HepG2 (cell line): ENCODE measurements around the gene CSTF1. TPM values are rescaled to one million over a fixed set of nuclear protein-coding genes. Genes with fewer than 3 reads are reported as not detected.

Experiments
- ATF7 ChIP-seq, 2 experiments: fragments of 450-650 bp in 1 of 2; sonication (generic) in 1 of 2; formaldehyde crosslinking in 1 of 2; IDR thresholded peaks; 2 replicates each; pipeline versions ENCODE4 v1.4.0 to v1.6.1; 2016 to 2020; ENCODE audit warnings: antibody characterized with exemption in 1 of 2, mild to moderate bottlenecking in 1 of 2, missing genetic modification reagents in 1 of 2
- CEBPB ChIP-seq: IDR thresholded peaks from 2 replicates; pipeline ENCODE4 v1.6.1; 2011; ENCODE audit warnings: low read depth, low read length, improper control_type of control experiment, borderline replicate concordance
- FUBP1 ChIP-seq: sonication (generic); formaldehyde crosslinking; IDR thresholded peaks from 2 replicates; pipeline ENCODE4 v1.5.1; 2020; ENCODE audit warnings: missing genetic modification reagents, mild to moderate bottlenecking, borderline replicate concordance
- HNRNPL ChIP-seq: fragments of 200-400 bp; formaldehyde crosslinking; IDR thresholded peaks from 2 replicates; pipeline ENCODE4 v1.6.1; 2017; ENCODE audit warnings: mild to moderate bottlenecking, low read depth, low read length
- NR0B2 ChIP-seq: sonication (generic); formaldehyde crosslinking; IDR thresholded peaks from 2 replicates; pipeline ENCODE4 v1.4.0; 2020; ENCODE audit warnings: mild to moderate bottlenecking, missing genetic modification reagents
- PHF20 ChIP-seq: sonication (generic); formaldehyde crosslinking; IDR thresholded peaks from 2 replicates; pipeline ENCODE4 v1.5.0; 2020; ENCODE audit warnings: mild to moderate bottlenecking, missing genetic modification reagents
- PLRG1 ChIP-seq: fragments of 450-650 bp; conservative IDR thresholded peaks from 2 replicates; pipeline ENCODE4 v1.6.1; 2016
- PRDM10 ChIP-seq: sonication (generic); formaldehyde crosslinking; IDR thresholded peaks from 2 replicates; pipeline ENCODE4 v1.4.0; 2020; ENCODE audit warnings: low read depth, missing genetic modification reagents
- TOPORS ChIP-seq: sonication (generic); formaldehyde crosslinking; IDR thresholded peaks from 2 replicates; pipeline ENCODE4 v1.8.0; 2023; ENCODE audit warnings: mild to moderate bottlenecking, missing genetic modification reagents
- ZFY ChIP-seq: sonication (generic); formaldehyde crosslinking; IDR thresholded peaks from 2 replicates; pipeline ENCODE4 v1.4.0; 2020; ENCODE audit warnings: missing genetic modification reagents
- ZMYM4 ChIP-seq: sonication (generic); formaldehyde crosslinking; IDR thresholded peaks from 2 replicates; pipeline ENCODE4 v1.8.1; 2023; ENCODE audit warnings: mild to moderate bottlenecking, missing genetic modification reagents
- ZNF430 ChIP-seq: sonication (generic); formaldehyde crosslinking; IDR thresholded peaks from 2 replicates; pipeline ENCODE4 v1.9.0; 2021; ENCODE audit warnings: mild to moderate bottlenecking, missing genetic modification reagents
- ZNF687 ChIP-seq: sonication (generic); formaldehyde crosslinking; IDR thresholded peaks from 2 replicates; pipeline ENCODE4 v1.5.1; 2020; ENCODE audit warnings: mild to moderate bottlenecking, missing genetic modification reagents, moderate library complexity
- ZNF747 ChIP-seq: sonication (generic); formaldehyde crosslinking; IDR thresholded peaks from 2 replicates; pipeline ENCODE4 v1.8.1; 2023; ENCODE audit warnings: missing genetic modification reagents, mild to moderate bottlenecking, borderline replicate concordance
- ZNF770 ChIP-seq: sonication (generic); formaldehyde crosslinking; IDR thresholded peaks from 2 replicates; pipeline ENCODE4 v1.5.0; 2020; ENCODE audit warnings: mild to moderate bottlenecking, missing genetic modification reagents
- ZNF772 ChIP-seq: sonication (generic); formaldehyde crosslinking; IDR thresholded peaks from 2 replicates; pipeline ENCODE4 v1.5.0; 2020; ENCODE audit warnings: mild to moderate bottlenecking, missing genetic modification reagents
- ZSCAN30 ChIP-seq: sonication (generic); formaldehyde crosslinking; IDR thresholded peaks from 2 replicates; pipeline ENCODE4 v1.5.0; 2020; ENCODE audit warnings: mild to moderate bottlenecking, missing genetic modification reagents
- polyA plus RNA-seq, 8 experiments: library from polyadenylated mRNA; depleted of rRNA in 3 of 8; stranded (reverse) in 7 of 8; unstranded in 1 of 8; fragments of >200 nt; fragmentation: Illumina TruSeq in 4 of 8; extraction: Trizol in 4 of 8; gene quantifications; 2 replicates each; pipeline versions ENCODE4 v1.2.1 to v1.2.3, GENCODE V29; 2011 to 2016; ENCODE audit warnings: low read depth in 4 of 8, missing spikeins in 1 of 8, mixed read lengths in 1 of 8; ENCODE audit not compliant: insufficient read depth in 1 of 8
- total RNA-seq, 5 experiments: library from RNA; depleted of rRNA; stranded (reverse); fragments of >200 nt; fragmentation: Illumina TruSeq; extraction: Trizol; gene quantifications; 2 replicates each; pipeline ENCODE4 v1.2.3, GENCODE V29; 2016; ENCODE audit warnings: low read depth in 1 of 5

CSTF1 gene
- total and polyA plus RNA-seq, 2 of the 13 experiments (the other 11 are each of a cell fraction or from before 2014, with no cell fraction given), result 70.9 to 100 TPM

- TF ChIP-seq PRDM10 (CRISPR knock-in tag), result no peak
- TF ChIP-seq ZNF747 (CRISPR knock-in tag), result no peak
- no peak for TF ChIP-seq TOPORS (CRISPR knock-in tag)
- no peak for TF ChIP-seq ATF7 (IDR thresholded peaks at IDR 0.05)
- TF ChIP-seq ATF7 (CRISPR knock-in tag; IDR thresholded peaks at IDR 0.05), result no peak
- TF ChIP-seq ZNF770, result no peak
- TF ChIP-seq HNRNPL, result no peak
- peak; percentile 35 for TF ChIP-seq ZNF687 (CRISPR knock-in tag)
- no peak for TF ChIP-seq PHF20 (CRISPR knock-in tag)
- no peak for TF ChIP-seq CEBPB
- TF ChIP-seq FUBP1 (CRISPR knock-in tag), result no peak
- no peak for TF ChIP-seq ZSCAN30 (CRISPR knock-in tag)
- no peak for TF ChIP-seq PLRG1
- TF ChIP-seq ZFY (CRISPR knock-in tag), result no peak
- no peak for TF ChIP-seq ZNF430
- TF ChIP-seq ZMYM4 (CRISPR knock-in tag), result peak; percentile 49; the same call in 1 of the 2 replicates
- TF ChIP-seq NR0B2 (CRISPR knock-in tag), result no peak
- 0 out of 2 replicates have a peak, but pooled peaks have one; percentile 28 for TF ChIP-seq ZNF772 (CRISPR knock-in tag)
These were observed 48.5 kb upstream of the CSTF1 start (continued) for GRCh38 chr20:56343861-56344381.
